ES-I3 (cell line): ENCODE data around the gene FCRL4.
"Not testable (repeated sequence)": the region's sequence is repeated elsewhere in the genome, so short reads cannot be mapped to it uniquely, and the experiment has no call there.

Source experiments
- H3K36me3 ChIP-seq: 2 replicates; pipeline ENCODE4 v1.6.1; 2013; ENCODE audit warnings: mild to moderate bottlenecking, low read length, control low read depth, moderate library complexity; ENCODE audit not compliant: insufficient read depth
- H3K4me1 ChIP-seq: 2 replicates; pipeline ENCODE4 v1.6.1; 2013; ENCODE audit warnings: mild to moderate bottlenecking, control low read depth, low read length; ENCODE audit not compliant: insufficient read depth
- H3K9ac ChIP-seq: 2 replicates; pipeline ENCODE4 v1.6.1; 2013; ENCODE audit warnings: low read depth, mild to moderate bottlenecking, low read length, moderate library complexity
- H3K9me3 ChIP-seq: 2 replicates; pipeline ENCODE4 v1.6.1; 2013; ENCODE audit warnings: mild to moderate bottlenecking, low read length, moderate library complexity; ENCODE audit not compliant: control insufficient read depth, insufficient read depth

Gene FCRL4

DNA sequence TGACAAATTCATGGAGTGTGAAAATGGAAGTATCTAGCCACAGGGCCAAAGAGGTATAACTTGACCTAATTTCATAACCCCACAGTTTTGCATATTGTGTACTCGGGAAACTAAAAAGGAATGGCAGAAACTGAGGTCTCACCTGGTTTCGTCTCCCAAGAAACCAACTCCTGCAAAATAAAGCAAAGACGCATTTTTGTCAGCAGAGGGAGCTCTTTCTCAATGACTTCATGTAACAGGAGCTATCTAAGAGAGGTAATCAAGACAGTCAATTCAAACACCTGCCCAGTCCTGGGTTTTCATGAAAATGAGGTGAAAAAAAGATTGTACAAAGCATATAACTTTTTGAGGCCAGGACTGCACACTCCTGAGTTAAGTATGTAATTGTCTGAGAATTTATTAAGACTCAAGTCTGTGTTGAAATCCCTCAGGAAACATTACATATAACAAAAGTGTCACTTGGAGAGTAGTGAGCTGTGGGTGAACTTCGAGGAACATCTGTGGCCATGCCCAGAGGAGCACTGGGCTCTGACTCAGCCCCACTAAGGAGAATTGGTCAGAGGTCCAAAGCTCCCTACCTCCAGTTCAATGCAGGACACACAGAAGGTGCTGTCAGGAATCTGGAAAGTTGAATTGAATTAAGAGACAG, 17.6 kb downstream of the FCRL4 start:
- no peaks in the 10 kb centered on the region for H3K4me1 ChIP-seq
- no peaks in the 10 kb centered on the region for H3K36me3 ChIP-seq
- H3K9me3 ChIP-seq: no peaks in the 10 kb centered on the region
- no peak overlapping the region for H3K9ac ChIP-seq

DNA sequence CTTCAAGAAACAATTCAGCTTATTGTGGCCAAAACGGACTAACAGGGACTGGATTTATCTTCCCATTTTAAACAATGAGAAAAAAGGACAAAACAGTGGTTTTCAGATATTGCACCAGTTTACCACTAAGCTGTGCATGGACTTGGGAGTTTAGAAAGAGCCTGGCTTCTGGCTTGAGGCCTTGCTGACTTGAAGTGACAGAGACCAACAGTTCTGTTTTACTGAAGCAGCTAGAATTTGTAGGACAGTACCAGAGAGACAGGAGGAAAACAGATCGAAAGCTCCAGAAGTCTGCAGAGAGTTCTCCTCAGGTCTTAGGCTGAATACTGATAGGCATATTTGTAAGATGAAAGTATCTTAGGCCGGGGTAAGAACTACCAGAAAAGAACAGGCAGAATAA, 20.5 kb downstream of the FCRL4 start:
- Histone ChIP-seq H3K36me3 (no peaks in the 10 kb centered on the region), H3K9me3 (no peaks in the 10 kb centered on the region), H3K9ac (no peak overlapping the region), H3K4me1 (no peaks in the 10 kb centered on the region)

DNA sequence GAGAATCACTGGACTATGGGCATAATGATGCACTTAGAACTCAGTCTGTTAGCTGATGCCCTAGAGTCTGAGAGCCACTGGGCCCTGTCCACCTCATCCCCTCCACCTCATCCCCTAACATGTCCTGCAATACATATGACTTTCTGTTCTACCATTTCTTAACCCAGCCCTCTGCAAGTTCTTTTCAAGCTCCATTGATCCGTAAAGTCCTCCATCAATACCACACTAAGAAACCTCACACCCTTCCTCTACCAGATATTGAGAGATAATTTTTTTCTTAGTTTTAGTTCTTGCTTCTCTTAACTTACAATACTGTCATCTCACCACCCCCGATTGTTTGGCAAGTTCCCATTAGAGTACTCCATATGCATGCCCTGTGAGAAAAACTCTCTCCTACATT, 22.1 kb downstream of the FCRL4 start:
- Histone ChIP-seq H3K9ac (no peak overlapping the region), H3K9me3 (no peaks in the 10 kb centered on the region), H3K36me3 (no peaks in the 10 kb centered on the region), H3K4me1 (no peaks in the 10 kb centered on the region)

DNA sequence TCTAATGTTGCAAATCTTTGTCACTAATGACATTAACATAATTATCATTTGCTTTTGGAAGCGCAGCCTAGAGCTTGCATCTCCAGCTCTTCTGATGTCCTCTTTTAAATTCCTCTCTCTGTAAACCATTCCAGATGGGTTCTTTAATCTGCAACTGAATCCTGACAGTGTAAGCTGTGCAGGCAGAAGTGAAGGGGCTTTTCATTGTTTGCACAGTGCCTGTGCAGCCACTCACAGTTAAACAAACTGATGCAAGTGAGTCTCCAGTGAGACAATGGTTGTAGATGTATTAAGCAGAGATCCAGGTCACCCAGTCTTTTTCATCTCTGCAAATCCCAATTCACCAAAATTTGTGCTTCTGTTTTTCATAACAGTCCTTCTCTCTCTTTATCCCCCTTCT, 23.0 kb downstream of the FCRL4 start:
- Histone ChIP-seq H3K9ac (no peak overlapping the region), H3K36me3 (no peaks in the 10 kb centered on the region), H3K4me1 (peaks cover 4% of the 10 kb centered on the region), H3K9me3 (no peaks in the 10 kb centered on the region)

DNA sequence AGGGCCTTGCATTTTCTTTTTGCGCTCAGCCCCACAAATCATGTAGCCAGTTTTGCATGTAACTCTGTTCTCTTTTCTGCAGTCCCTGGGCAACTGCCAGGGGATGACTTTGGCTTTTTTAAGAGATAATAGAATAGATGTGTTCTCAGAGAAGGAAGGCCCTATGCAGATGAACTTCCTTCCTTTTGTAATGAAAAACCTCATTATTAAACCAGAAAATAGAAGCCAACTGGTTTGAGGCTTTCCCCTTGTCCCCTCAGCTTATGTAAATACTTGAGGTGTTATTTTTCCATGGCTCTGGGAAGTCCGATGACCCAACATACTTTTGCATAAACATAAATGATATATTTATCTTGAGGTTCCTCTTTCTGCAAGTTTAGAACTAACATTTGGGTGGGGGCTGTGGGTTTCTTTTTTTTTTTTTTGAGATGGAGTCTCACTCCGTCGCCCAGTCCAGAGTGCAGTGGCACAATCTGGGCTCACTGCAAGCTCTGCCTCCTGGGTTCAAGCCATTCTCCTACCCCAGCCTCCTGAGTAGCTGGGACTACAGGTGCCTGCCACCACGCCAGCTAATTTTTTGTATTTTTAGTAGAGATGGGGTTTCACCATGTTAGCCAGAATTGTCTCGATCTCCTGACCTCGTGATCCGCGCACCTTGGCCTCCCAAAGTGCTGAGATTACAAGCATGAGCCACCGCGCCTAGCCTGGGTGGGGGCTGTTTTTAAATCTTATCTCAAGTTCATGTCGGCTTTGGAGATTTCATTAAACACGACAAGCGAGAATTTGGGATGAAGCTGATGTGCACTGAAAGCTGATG, 31.2 kb downstream of the FCRL4 start:
- H3K9ac ChIP-seq: no peak overlapping the region
- H3K9me3 ChIP-seq: no peaks in the 10 kb centered on the region
- peaks cover 24% of the 10 kb centered on the region for H3K4me1 ChIP-seq
- H3K36me3 ChIP-seq: no peaks in the 10 kb centered on the region

DNA sequence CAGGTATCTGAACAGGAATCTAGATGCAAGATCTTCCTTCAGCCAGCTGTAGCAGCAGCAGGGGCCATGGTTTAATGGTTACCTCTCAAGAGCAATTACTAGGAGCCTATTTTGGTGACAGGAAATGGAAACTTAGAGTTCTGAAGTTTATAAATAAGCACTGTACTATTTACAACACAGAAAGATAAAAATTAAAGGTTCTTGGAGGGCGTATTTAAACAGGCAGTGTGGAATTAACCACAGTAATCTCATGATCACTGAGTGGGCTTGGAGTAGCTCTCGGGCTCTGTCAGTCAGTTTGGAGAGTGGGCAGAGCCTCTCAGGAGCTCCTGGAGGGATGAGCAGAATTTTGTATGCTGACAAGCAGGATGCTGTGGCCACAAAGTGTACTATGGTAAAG, 35.4 kb downstream of the FCRL4 start:
- peaks cover 18% of the 10 kb centered on the region for H3K4me1 ChIP-seq
- H3K9ac ChIP-seq: no peak overlapping the region
- no peaks in the 10 kb centered on the region for H3K36me3 ChIP-seq
- H3K9me3 ChIP-seq: no peaks in the 10 kb centered on the region

DNA sequence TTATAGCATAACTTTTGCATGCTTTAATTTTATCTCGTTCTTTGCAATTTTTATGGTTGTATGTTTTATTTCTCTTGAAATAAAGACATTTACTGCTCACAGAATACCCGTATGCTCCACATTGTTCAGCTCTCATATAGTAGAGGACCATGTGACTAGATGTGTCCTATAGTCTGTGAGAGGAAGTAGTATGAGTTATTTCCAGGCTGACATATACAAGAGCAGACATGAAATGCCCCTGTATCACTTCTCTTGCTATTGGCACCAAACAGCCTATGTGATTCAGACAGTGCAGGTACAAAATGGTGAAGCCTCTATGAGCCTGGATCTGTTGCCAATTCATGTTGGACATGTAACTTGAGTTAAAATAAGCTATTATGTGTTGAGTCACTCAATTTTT, 39.8 kb downstream of the FCRL4 start:
- Histone ChIP-seq H3K36me3 (no peaks in the 10 kb centered on the region), H3K4me1 (peaks cover 5% of the 10 kb centered on the region; the same call in 1 of the 2 replicates), H3K9me3 (no peaks in the 10 kb centered on the region), H3K9ac (no peak overlapping the region)

DNA sequence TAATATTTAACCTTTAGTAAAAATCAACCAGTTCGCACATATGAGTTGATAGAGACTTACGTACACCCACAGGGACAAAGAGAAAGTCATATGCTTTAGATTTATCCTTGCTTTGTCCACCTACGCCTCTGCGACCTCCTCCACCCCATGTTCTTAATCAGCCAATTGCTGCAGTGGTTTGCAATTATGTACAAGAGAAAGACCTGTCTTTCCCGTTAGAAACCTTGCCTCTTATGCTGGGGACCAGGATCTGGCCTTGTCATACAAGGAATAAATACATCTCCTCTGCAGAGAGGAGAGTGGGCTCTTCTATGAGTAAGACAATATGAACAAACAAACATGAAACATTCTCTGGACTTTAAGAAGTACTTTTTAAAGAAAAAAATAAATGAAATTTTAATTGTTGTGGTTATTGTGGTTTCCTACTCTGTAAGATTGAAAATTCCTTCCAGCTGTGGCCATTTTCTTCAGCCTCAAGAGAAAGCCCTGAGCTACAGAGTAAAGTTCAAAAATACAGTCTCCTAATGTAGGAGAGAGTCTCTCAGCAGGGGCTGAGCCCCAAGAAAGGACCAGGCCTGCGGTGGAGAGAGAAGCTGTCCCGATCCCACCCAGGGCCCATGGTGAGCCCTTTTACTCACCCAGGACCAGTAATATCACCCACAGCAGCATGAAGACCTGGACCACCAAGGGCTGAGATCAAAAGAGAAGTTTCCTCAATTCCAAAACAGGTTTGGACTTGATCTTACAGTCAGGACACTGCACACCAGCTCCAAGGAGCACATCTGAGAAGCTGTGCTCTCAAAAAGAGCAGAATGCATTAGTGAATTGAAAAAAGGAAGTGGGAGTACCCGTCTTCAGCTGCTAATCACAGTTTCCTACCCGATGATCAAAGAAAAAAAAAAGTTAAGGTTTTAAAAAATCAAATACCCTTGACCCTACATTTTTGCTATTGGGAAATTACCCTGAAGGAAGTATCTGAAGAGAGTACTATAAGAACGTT, 45.9 kb downstream of the FCRL4 start, which contains the start of gene FCRL5:
Gene FCRL5 (minus strand): TSS at position 822 of the 1,000 bp plus-strand sequence. CDS start 153 bp downstream, at position 669.
- Histone ChIP-seq H3K9ac (no peak within 1 kb of the TSS), H3K4me1 (no peaks in the 10 kb centered on the region), H3K9me3 (no peaks in the 10 kb centered on the region), H3K36me3 (no peaks in the 10 kb centered on the region)

DNA sequence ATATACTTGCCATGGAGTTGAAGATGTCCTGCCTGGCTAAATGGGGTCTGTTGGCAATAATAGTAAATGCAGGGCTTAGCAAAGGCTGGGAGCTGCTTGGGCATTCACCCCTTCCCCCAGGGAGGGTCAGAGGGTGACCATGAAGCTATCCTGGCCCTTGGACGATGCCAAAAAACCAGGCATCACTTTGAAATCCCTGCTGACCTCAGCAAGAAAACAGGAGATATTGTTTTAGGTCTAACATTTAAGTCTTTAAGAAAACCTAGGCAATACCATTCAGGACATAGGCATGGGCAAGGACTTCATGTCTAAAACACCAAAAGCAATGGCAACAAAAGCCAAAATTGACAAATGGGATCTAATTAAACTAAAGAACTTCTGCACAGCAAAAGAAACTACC, 49.8 kb downstream of the FCRL4 start:
- not testable (repeated sequence) for H3K36me3 ChIP-seq, H3K9ac ChIP-seq, H3K4me1 ChIP-seq

DNA sequence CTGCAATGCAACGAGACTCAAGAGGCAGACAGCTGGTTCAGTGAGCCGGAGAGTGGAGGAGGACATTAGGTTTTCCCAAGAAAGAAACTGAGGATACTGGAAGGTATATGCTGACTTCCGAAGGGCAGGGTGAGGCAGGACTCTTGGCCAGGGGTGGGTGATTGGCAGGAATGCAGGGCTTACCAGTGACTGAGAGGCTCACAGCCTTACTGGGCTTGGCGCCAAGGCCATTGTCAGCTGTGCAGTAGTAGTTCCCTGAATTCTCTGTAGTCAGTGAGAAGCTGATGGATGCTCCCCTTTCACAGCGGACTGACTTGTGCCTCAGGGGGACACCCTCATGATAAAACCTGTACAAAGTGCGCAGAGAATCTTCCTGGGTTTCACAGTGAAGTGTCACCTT, 55.2 kb downstream of the FCRL4 start:
- Histone ChIP-seq H3K4me1 (peaks cover 16% of the 10 kb centered on the region; the same call in 1 of the 2 replicates), H3K9me3 (no peaks in the 10 kb centered on the region; the same call in 1 of the 2 replicates), H3K36me3 (no peaks in the 10 kb centered on the region; the same call in 1 of the 2 replicates), H3K9ac (no peak overlapping the region)

More for the DNA sequence above, 49.8 kb downstream of the FCRL4 start:
- H3K9me3 ChIP-seq: not testable (repeated sequence)

DNA sequence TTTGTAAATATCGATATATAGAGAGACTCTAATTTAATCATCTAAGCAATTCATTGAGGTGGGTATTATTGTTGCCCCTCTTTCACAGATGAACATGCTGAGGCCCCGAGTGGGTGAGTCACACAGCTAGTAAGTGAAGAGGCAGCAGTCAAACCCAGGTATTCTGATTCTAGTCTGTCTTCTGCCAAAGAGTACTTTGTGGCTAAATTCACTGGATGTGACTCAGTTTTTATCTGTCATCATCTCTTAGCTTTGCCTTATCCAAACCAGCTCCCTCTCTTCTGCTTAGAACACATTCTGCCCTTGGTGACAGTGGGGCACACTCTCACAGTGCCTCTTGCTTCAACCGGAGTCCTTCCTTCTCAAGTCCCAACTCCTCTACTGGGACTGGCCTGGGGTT, 57.0 kb downstream of the FCRL4 start:
- Histone ChIP-seq H3K9ac (no peak overlapping the region), H3K36me3 (no peaks in the 10 kb centered on the region; the same call in 1 of the 2 replicates), H3K9me3 (no peaks in the 10 kb centered on the region; the same call in 1 of the 2 replicates), H3K4me1 (peaks cover 16% of the 10 kb centered on the region; the same call in 1 of the 2 replicates)

DNA sequence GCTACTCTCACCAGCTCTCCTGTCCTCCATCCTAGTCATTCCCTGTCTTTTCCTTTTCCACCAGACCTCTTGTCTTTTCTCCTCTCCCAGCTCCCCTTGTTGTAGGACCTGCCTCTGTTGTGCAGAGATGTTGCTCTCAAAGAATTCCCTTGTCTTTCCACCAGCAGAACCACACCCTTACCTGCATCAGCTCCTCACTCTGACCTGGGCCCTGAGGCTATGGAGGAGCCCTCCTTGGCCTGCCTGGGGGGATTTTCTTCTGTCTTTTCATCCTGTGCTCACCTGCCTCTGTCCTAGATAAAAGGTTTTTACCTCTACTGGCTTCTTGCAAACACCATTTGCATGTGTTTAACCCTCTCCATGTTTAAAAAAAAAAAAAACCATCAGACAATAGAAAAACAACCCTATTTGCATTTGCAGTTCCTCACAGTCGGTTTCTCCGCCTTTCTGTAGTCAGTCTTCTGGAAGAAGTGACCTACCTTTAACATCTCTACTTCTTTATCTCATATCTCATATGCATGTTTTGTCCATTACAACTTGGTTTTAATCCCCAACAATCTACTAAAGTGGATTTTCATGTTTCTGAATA, 57.6 kb downstream of the FCRL4 start:
- Histone ChIP-seq H3K36me3 (no peaks in the 10 kb centered on the region; the same call in 1 of the 2 replicates), H3K9me3 (no peaks in the 10 kb centered on the region; the same call in 1 of the 2 replicates), H3K4me1 (peaks cover 16% of the 10 kb centered on the region; the same call in 1 of the 2 replicates), H3K9ac (no peak overlapping the region)

DNA sequence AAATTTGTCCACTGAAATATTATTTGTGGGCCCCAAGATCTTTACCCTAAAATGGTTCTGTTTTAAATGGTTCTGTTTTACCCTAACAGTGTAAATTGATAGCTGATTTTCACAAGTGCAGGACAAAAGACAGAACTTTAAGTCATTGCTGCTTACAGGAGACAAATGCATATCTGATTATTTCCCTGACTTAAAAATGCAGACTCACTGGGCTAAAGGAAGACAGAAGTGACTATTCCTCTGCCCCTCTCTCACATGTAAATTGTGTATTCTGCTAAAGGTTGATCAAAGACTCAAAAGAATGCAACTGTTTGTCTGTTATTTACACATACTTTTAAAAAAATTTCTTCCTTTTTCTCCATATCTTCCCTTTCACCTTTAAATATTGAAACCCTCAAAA, 58.3 kb downstream of the FCRL4 start:
- Histone ChIP-seq H3K9me3 (no peaks in the 10 kb centered on the region; the same call in 1 of the 2 replicates), H3K9ac (no peak overlapping the region), H3K4me1 (peaks cover 16% of the 10 kb centered on the region; the same call in 1 of the 2 replicates), H3K36me3 (no peaks in the 10 kb centered on the region; the same call in 1 of the 2 replicates)
